ENCODE results near the gene TBC1D5.

Gene TBC1D5

GRCh38 chr3:17243621-17244020 lies 498.8 kb downstream of the TBC1D5 start:
- Histone ChIP-seq H4K20me1 (ENCODE audit: insufficient read depth, low read length, poor library complexity, severe bottlenecking) (no peaks in the 10 kb centered on the region), H3K4me2 (ENCODE audit: low read depth, low read length, poor library complexity, severe bottlenecking) (no peak overlapping the region), H3K4me3 (ENCODE audit: low read length, poor library complexity, severe bottlenecking) (no peak overlapping the region), H3K4me1 (ENCODE audit: insufficient read depth, low read length, poor library complexity, severe bottlenecking) (no peaks in the 10 kb centered on the region), H3F3A (ENCODE audit: low read depth) (no peaks in the 10 kb centered on the region), H3K9ac (ENCODE audit: low read depth, low read length, poor library complexity, severe bottlenecking) (no peak overlapping the region), H3K79me2 (ENCODE audit: insufficient read depth, low read length) (no peaks in the 10 kb centered on the region), H2AFZ (ENCODE audit: low read length) (no peak overlapping the region), H3K9me3 (ENCODE audit: insufficient read depth, low read depth, low read length) (no peaks in the 10 kb centered on the region), H3K27me3 (ENCODE audit: insufficient read depth, low read length, poor library complexity, severe bottlenecking) (no peaks in the 10 kb centered on the region), H3K9me2 (replicated peaks; ENCODE audit: low read depth, low read length) (no peaks in the 10 kb centered on the region), H3K36me3 (ENCODE audit: insufficient read depth, low read length) (no peaks in the 10 kb centered on the region)
- TF ChIP-seq CTCF (conservative IDR thresholded peaks at IDR 0.05; ENCODE audit: low read length) (no peak), EZH2phosphoT487 (IDR thresholded peaks at IDR 0.05; ENCODE audit: borderline replicate concordance) (no peak)

GRCh38 chr3:17239417-17239816 lies 503.0 kb downstream of the TBC1D5 start:
- no peak overlapping the region for H3K4me2 ChIP-seq (ENCODE audit: low read depth, low read length, poor library complexity, severe bottlenecking)
- H3K27me3 ChIP-seq (ENCODE audit: insufficient read depth, low read length, poor library complexity, severe bottlenecking), result no peaks in the 10 kb centered on the region
- H4K20me1 ChIP-seq (ENCODE audit: insufficient read depth, low read length, poor library complexity, severe bottlenecking), result no peaks in the 10 kb centered on the region
- H3K9ac ChIP-seq (ENCODE audit: low read depth, low read length, poor library complexity, severe bottlenecking), result no peak overlapping the region
- H3K9me2 ChIP-seq (replicated peaks; ENCODE audit: low read depth, low read length), result no peaks in the 10 kb centered on the region
- H3K9me3 ChIP-seq (ENCODE audit: insufficient read depth, low read depth, low read length), result no peaks in the 10 kb centered on the region
- TF ChIP-seq EZH2phosphoT487 (IDR thresholded peaks at IDR 0.05; ENCODE audit: borderline replicate concordance), result no peak
- no peak for TF ChIP-seq CTCF (conservative IDR thresholded peaks at IDR 0.05; ENCODE audit: low read length)
- no peak overlapping the region for H2AFZ ChIP-seq (ENCODE audit: low read length)
- peaks cover 16% of the 10 kb centered on the region; the same call in 1 of the 2 replicates for H3K36me3 ChIP-seq (ENCODE audit: insufficient read depth, low read length)
- no peaks in the 10 kb centered on the region for H3K79me2 ChIP-seq (ENCODE audit: insufficient read depth, low read length)
- no peaks in the 10 kb centered on the region for H3F3A ChIP-seq (ENCODE audit: low read depth)
- H3K4me1 ChIP-seq (ENCODE audit: insufficient read depth, low read length, poor library complexity, severe bottlenecking), result peaks cover 2% of the 10 kb centered on the region
- H3K4me3 ChIP-seq (ENCODE audit: low read length, poor library complexity, severe bottlenecking), result no peak overlapping the region

- Histone ChIP-seq H3K9me2 (replicated peaks; ENCODE audit: low read depth, low read length) (no peaks in the 10 kb centered on the region), H3K4me3 (ENCODE audit: low read length, poor library complexity, severe bottlenecking) (no peak overlapping the region), H2AFZ (ENCODE audit: low read length) (no peak overlapping the region), H3F3A (ENCODE audit: low read depth) (no peaks in the 10 kb centered on the region), H3K9me3 (ENCODE audit: insufficient read depth, low read depth, low read length) (no peaks in the 10 kb centered on the region), H3K4me1 (ENCODE audit: insufficient read depth, low read length, poor library complexity, severe bottlenecking) (peaks cover 8% of the 10 kb centered on the region), H3K9ac (ENCODE audit: low read depth, low read length, poor library complexity, severe bottlenecking) (no peak overlapping the region), H3K27me3 (ENCODE audit: insufficient read depth, low read length, poor library complexity, severe bottlenecking) (no peaks in the 10 kb centered on the region), H3K79me2 (ENCODE audit: insufficient read depth, low read length) (no peaks in the 10 kb centered on the region), H4K20me1 (ENCODE audit: insufficient read depth, low read length, poor library complexity, severe bottlenecking) (no peaks in the 10 kb centered on the region), H3K4me2 (ENCODE audit: low read depth, low read length, poor library complexity, severe bottlenecking) (no peak overlapping the region), H3K36me3 (ENCODE audit: insufficient read depth, low read length) (peaks cover 16% of the 10 kb centered on the region; the same call in 1 of the 2 replicates)
- TF ChIP-seq CTCF (conservative IDR thresholded peaks at IDR 0.05; ENCODE audit: low read length), result no peak
- no peak for TF ChIP-seq EZH2phosphoT487 (IDR thresholded peaks at IDR 0.05; ENCODE audit: borderline replicate concordance)
Measured at GRCh38 chr3:17238023-17238422, 504.4 kb downstream of the TBC1D5 start.

Data from Loucy (cell line).